GM12873 (cell line): ENCODE data around the gene CEP131.

Experiments used
- TF ChIP-seq, protein P1 (sequence below): IDR thresholded peaks from 2 replicates; pipeline ENCODE4 v1.5.1; 2012; ENCODE audit warnings: low read depth, mild to moderate bottlenecking, moderate library complexity, low read length, control low read depth; ENCODE audit not compliant: insufficient read depth; ENCODE audit errors: missing control alignments

CEP131 gene

DNA sequence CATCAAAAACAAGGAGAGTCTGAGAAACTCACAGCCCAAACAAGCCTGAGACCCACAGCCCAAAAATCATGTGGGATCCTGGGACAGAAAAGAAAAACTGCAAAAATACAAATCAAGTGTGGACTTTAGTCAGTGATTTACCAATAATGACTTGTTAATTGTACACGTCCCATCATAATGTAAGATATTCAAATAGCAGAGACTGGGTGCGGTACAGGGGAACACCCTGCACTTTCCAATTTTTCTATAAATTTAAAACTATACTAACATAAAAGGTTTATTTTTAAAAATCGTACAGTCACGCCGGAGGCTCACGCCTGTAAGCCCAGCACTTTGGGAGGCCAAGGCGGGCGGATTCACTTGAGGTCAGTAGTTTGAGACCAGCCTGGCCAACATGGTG, 8.8 kb downstream of the CEP131 start:
- TF ChIP-seq, protein P1, sequence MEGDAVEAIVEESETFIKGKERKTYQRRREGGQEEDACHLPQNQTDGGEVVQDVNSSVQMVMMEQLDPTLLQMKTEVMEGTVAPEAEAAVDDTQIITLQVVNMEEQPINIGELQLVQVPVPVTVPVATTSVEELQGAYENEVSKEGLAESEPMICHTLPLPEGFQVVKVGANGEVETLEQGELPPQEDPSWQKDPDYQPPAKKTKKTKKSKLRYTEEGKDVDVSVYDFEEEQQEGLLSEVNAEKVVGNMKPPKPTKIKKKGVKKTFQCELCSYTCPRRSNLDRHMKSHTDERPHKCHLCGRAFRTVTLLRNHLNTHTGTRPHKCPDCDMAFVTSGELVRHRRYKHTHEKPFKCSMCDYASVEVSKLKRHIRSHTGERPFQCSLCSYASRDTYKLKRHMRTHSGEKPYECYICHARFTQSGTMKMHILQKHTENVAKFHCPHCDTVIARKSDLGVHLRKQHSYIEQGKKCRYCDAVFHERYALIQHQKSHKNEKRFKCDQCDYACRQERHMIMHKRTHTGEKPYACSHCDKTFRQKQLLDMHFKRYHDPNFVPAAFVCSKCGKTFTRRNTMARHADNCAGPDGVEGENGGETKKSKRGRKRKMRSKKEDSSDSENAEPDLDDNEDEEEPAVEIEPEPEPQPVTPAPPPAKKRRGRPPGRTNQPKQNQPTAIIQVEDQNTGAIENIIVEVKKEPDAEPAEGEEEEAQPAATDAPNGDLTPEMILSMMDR = no peak

DNA sequence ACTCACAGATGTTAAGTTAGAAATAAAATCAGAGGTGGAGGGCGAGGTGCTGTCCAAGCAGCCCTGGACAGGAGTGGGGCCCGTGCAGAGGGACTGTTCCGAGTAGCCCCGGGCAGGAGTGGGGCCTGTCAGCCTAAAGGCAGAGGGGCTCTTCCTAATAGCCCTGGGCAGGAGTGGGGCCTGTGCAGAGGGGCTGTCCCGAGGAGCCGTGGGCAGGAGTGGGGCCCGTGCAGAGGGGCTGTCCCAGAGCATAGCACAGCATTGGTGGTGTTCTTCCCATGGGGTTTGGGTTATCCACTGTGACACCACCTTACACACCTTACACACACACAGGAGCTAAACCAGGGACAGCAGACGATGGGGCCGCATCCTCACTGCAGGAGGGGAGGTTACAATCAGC, 10.4 kb downstream of the CEP131 start:
- TF ChIP-seq, protein P1 = no peak

DNA sequence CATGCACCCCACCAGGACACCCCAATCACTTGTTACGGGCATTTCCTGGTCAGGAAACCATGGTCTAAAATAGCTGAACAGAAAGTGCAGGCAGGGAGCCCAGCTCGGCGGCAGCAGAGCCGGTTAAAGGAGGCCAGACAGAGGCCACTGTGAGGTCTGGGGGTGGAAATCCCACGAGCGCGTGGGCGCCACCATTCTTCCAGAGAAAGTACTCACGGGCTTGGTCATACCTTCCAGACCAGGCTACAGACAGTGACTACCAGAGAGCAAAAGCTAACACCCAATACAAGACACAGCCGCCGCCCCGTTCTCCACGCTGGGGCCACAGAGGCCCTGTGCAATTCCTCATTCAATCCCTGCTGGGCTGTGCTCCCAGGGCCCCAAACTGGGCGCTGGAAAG, 11.9 kb downstream of the CEP131 start:
- TF ChIP-seq, protein P1 = no peak

DNA sequence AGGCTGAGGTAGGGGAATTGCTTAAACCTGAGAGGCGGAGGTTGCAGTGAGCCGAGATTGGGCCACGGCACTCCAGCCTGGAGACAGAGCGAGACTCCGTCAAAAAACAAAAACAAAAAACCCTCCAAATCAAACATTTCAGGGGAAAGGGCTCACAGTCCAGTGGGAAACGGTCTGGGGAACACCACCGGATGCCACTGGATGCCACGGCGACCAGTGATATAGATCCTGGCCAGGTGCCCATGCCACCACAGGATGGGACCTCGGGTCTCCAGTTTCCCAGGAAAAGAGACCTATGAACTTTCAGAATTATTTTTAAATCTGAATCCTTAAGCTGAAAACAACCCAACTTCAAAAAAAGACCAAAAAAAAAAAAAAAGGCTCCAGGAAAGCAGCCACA, 12.3 kb downstream of the CEP131 start:
- TF ChIP-seq, protein P1 = no peak

DNA sequence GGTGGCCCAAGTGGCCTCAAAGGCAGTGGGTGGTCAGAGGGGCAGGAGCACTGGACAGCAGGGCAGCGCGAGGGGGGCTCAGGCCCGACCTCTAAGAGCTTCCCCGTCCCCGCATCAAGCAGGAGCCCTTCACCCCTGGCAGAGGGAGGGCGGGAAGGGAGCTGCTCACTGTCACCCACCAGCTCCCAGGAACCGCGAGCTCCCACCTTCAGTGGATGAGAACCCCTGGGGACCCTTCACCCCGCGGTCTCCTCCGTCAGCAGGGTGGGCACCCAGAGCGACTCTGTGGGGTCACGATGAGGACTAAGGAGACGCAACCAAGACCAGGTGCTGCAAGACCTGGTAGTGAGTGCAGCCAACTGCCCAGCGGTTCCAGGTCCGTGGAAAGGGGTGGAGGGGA, 13.6 kb downstream of the CEP131 start:
- TF ChIP-seq, protein P1 = no peak

DNA sequence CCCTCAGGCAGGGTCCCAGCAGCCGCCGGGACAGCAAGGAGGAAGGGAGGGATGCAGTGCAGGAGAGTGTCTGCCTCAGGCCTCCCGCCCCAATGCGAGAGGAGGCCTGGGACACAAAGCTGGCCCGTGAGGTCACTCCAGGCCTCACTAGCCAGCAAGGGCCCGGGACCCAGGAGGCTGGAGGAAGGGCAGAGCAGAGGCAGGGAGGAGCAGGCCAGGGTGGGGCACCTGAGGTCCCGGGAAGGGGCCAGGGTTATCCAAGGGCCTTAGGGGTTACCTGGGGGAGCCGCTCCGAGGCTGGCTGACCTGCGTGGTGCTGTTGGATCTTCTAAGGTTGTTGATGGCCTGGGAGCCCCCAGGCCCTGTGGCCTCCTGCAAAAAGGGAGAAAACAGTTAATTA, 14.1 kb downstream of the CEP131 start:
- TF ChIP-seq, protein P1 = no peak

DNA sequence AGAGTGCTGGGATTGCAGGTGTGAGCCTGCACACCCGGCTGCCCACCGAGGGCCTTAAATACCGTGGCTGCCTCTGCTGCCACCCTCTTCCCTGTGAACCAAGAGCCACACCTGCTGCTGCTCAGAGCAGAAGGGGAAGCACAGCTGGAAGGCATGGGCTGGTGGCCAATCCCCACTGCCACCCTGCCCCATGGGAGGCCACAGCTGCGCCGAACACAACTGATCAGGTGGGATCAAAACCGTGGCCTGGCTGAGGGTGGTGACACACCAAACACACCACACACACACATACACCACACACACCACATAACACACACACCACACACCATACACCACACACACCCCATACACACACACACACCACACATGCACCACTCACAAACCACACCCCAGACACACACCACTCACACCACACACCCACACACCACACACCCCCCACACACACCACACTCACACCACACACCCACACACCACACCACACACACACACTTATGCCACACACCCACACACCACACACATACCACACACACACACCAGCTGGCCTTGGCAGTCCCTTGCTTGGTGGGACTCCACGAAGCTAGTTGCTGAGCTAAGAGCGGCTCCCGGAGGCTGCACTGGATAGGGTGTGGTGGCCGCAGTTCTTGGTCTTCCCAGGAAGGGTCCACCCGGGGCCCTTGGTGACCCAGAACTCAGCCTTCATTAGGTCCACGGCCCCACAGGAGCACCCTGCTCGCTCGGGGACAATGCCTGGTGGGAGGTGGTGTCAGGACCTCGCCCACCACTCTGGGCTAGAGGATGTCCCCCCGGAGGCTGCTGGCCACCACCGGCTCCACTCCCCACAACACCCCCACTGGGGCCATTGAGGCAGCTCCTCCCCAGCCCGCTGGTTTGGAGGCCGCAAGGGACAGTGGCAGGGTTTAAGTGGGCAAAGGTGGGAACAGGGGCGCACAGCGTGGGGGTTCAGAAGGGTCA, 14.9 kb downstream of the CEP131 start:
- TF ChIP-seq, protein P1 = no peak
